HG03558 (cell line): ENCODE data around the gene MCM7.

Experiments
- ATAC-seq: cut with Tn5 transposase; IDR thresholded peaks from one replicate; pipeline ENCODE4 v1.9.1; 2021; ENCODE audit warnings: moderate number of reproducible peaks; ENCODE audit not compliant: unreplicated experiment; ENCODE audit errors: extremely low read depth

Gene MCM7

GRCh38 chr7:100075418-100075817 is 25.8 kb downstream of the MCM7 start:
- no peak for ATAC-seq

- ATAC-seq = no peak
These were observed 26.4 kb downstream of the MCM7 start for GRCh38 chr7:100074841-100075240.

- ATAC-seq = no peak
These were observed 28.7 kb downstream of the MCM7 start for GRCh38 chr7:100072462-100072861.

GRCh38 chr7:100071018-100071723 is 30.0 kb downstream of the MCM7 start:
- ATAC-seq = no peak

GRCh38 chr7:100069991-100070390 is 31.2 kb downstream of the MCM7 start:
- ATAC-seq = no peak

- no peak for ATAC-seq
These were observed 34.2 kb downstream of the MCM7 start for GRCh38 chr7:100066953-100067352.

- ATAC-seq = no peak
These were observed 35.6 kb downstream of the MCM7 start for GRCh38 chr7:100065452-100066186.

- ATAC-seq = no peak
These were observed 37.0 kb downstream of the MCM7 start for GRCh38 chr7:100064162-100064561.

- ATAC-seq = no peak
These were observed 37.8 kb downstream of the MCM7 start for GRCh38 chr7:100063376-100063775.

- no peak for ATAC-seq
These were observed 39.5 kb downstream of the MCM7 start for GRCh38 chr7:100061518-100062193.

- no peak for ATAC-seq
These were observed 41.9 kb downstream of the MCM7 start for GRCh38 chr7:100059251-100059739.

GRCh38 chr7:100057006-100057405 is 44.2 kb downstream of the MCM7 start:
- ATAC-seq = no peak

GRCh38 chr7:100053215-100053614 is 48.0 kb downstream of the MCM7 start:
- no peak for ATAC-seq

GRCh38 chr7:100051611-100052010 is 49.6 kb downstream of the MCM7 start:
- no peak for ATAC-seq

GRCh38 chr7:100049441-100050291 is 51.5 kb downstream of the MCM7 start, which contains the start of gene ZSCAN21:
TSS of gene ZSCAN21 (plus strand) at chr7:100049774. CDS start at chr7:100057007, 7,233 bp downstream.
- ATAC-seq = peak; percentile 51

- ATAC-seq = no peak
These were observed 52.5 kb downstream of the MCM7 start for GRCh38 chr7:100048680-100049079.

GRCh38 chr7:100044718-100045117 is 56.5 kb downstream of the MCM7 start:
- ATAC-seq = no peak
